Measurements from ENCODE around the gene ANKFY1. TPM values are rescaled to one million over a fixed set of nuclear protein-coding genes. Genes with fewer than 3 reads are reported as not detected.

The ANKFY1 gene
- polyA plus RNA-seq, 1 experiment = 43.5 TPM

- no peak for DNase-seq (ENCODE audit: low read depth)
- Histone ChIP-seq H3K27me3 (ENCODE audit: control insufficient read depth, insufficient read depth, low read length) (no peaks in the 10 kb centered on the region), H3K4me3 (ENCODE audit: low read depth, low read length) (no peak overlapping the region), H3K36me3 (ENCODE audit: control insufficient read depth, insufficient read depth, low read length) (0 out of 2 replicates have a peak, but pooled peaks cover 1% of the 10 kb centered on the region)
- ChIA-PET POLR2A (no interaction called here), CTCF (interaction anchor here (0.6 to 4.2 kb wide), 8 partner anchors 9 to 116 kb away, joined by 3 to 27 read pairs (median 6); no protein-coding TSS in a partner anchor)
- peak; percentile 59 for TF ChIP-seq CTCF (IDR thresholded peaks at IDR 0.05; ENCODE audit: insufficient read depth, low read depth, low read length)
Measured at GRCh38 chr17:4249452-4250029, 14.2 kb downstream of the ANKFY1 start.

GRCh38 chr17:4248504-4249277, 15.1 kb downstream of the ANKFY1 start:
- H3K4me3 ChIP-seq (ENCODE audit: low read depth, low read length) = no peak overlapping the region
- CTCF ChIA-PET = interaction anchor here (1.2 to 4.2 kb wide), 9 partner anchors 8 to 33 kb away, joined by 3 to 27 read pairs (median 11); no protein-coding TSS in a partner anchor
- H3K27me3 ChIP-seq (ENCODE audit: control insufficient read depth, insufficient read depth, low read length) = no peaks in the 10 kb centered on the region
- 0 out of 2 replicates have a peak, but pooled peaks cover 1% of the 10 kb centered on the region for H3K36me3 ChIP-seq (ENCODE audit: control insufficient read depth, insufficient read depth, low read length)
- POLR2A ChIA-PET = no interaction called here
- no peak for TF ChIP-seq CTCF (IDR thresholded peaks at IDR 0.05; ENCODE audit: insufficient read depth, low read depth, low read length)
- no peak for DNase-seq (ENCODE audit: low read depth)

GRCh38 chr17:4247971-4248388, 15.8 kb downstream of the ANKFY1 start:
- Histone ChIP-seq H3K27me3 (ENCODE audit: control insufficient read depth, insufficient read depth, low read length) (no peaks in the 10 kb centered on the region), H3K4me3 (ENCODE audit: low read depth, low read length) (no peak overlapping the region), H3K36me3 (ENCODE audit: control insufficient read depth, insufficient read depth, low read length) (0 out of 2 replicates have a peak, but pooled peaks cover 1% of the 10 kb centered on the region)
- ChIA-PET POLR2A (no interaction called here), CTCF (interaction anchor here (1.2 to 3.2 kb wide), 5 partner anchors 8 to 32 kb away, joined by 3 to 11 read pairs (median 4); no protein-coding TSS in a partner anchor)
- no peak for TF ChIP-seq CTCF (IDR thresholded peaks at IDR 0.05; ENCODE audit: insufficient read depth, low read depth, low read length)
- no peak for DNase-seq (ENCODE audit: low read depth)

- no peak for DNase-seq (ENCODE audit: low read depth)
- H3K27me3 ChIP-seq (ENCODE audit: control insufficient read depth, insufficient read depth, low read length) = no peaks in the 10 kb centered on the region
- no peak for TF ChIP-seq CTCF (IDR thresholded peaks at IDR 0.05; ENCODE audit: insufficient read depth, low read depth, low read length)
- POLR2A ChIA-PET = no interaction called here
- H3K4me3 ChIP-seq (ENCODE audit: low read depth, low read length) = no peak overlapping the region
- 0 out of 2 replicates have a peak, but pooled peaks cover 1% of the 10 kb centered on the region for H3K36me3 ChIP-seq (ENCODE audit: control insufficient read depth, insufficient read depth, low read length)
- CTCF ChIA-PET = interaction anchor here (0.8 to 3.2 kb wide), 6 partner anchors 8 to 32 kb away, joined by 3 to 11 read pairs (median 4); no protein-coding TSS in a partner anchor
Measured at GRCh38 chr17:4247361-4247970, 16.3 kb downstream of the ANKFY1 start.

- POLR2A ChIA-PET = no interaction called here
- no peak for DNase-seq (ENCODE audit: low read depth)
- 0 out of 2 replicates have a peak, but pooled peaks cover 2% of the 10 kb centered on the region for H3K36me3 ChIP-seq (ENCODE audit: control insufficient read depth, insufficient read depth, low read length)
- H3K27me3 ChIP-seq (ENCODE audit: control insufficient read depth, insufficient read depth, low read length) = no peaks in the 10 kb centered on the region
- CTCF ChIA-PET = interaction anchor here (0.8 to 3.2 kb wide), 5 partner anchors 10 to 46 kb away, joined by 3 to 11 read pairs (median 3); no protein-coding TSS in a partner anchor
- no peak for TF ChIP-seq CTCF (IDR thresholded peaks at IDR 0.05; ENCODE audit: insufficient read depth, low read depth, low read length)
- H3K4me3 ChIP-seq (ENCODE audit: low read depth, low read length) = no peak overlapping the region
Measured at GRCh38 chr17:4246674-4247073, 17.1 kb downstream of the ANKFY1 start.
